Loucy (cell line): ENCODE data around the gene CPT1C.

ENCODE experiments used
- H2AFZ ChIP-seq: fragments of 200-600 bp; sonication (generic); 2 replicates; pipeline ENCODE4 v1.6.0; 2016; ENCODE audit warnings: antibody characterized with exemption, mild to moderate bottlenecking, low read length, moderate library complexity
- H3F3A ChIP-seq: fragments of 200-600 bp; 2 replicates; pipeline ENCODE4 v1.6.0; 2016; ENCODE audit warnings: antibody characterized with exemption, low read depth, mild to moderate bottlenecking
- H3K27me3 ChIP-seq: fragments of 200-600 bp; sonication (generic); 2 replicates; pipeline ENCODE4 v1.6.1; 2014; ENCODE audit warnings: low read length, mild to moderate bottlenecking; ENCODE audit not compliant: insufficient read depth, poor library complexity, severe bottlenecking
- H3K36me3 ChIP-seq: fragments of 200-600 bp; sonication (generic); 2 replicates; pipeline ENCODE4 v1.6.1; 2016; ENCODE audit warnings: low read length; ENCODE audit not compliant: insufficient read depth
- H3K4me1 ChIP-seq: fragments of 200-600 bp; sonication (generic); 2 replicates; pipeline ENCODE4 v1.5.1; 2014; ENCODE audit warnings: low read length, mild to moderate bottlenecking; ENCODE audit not compliant: insufficient read depth, poor library complexity, severe bottlenecking
- H3K4me2 ChIP-seq: fragments of 200-600 bp; sonication (generic); 2 replicates; pipeline ENCODE4 v1.6.0; 2014; ENCODE audit warnings: antibody characterized with exemption, low read length, low read depth, mild to moderate bottlenecking; ENCODE audit not compliant: poor library complexity, severe bottlenecking
- H3K4me3 ChIP-seq: fragments of 200-600 bp; sonication (generic); 2 replicates; pipeline ENCODE4 v1.5.1; 2014; ENCODE audit warnings: low read length, mild to moderate bottlenecking, mixed read lengths; ENCODE audit not compliant: poor library complexity, severe bottlenecking
- H3K79me2 ChIP-seq: fragments of 200-600 bp; sonication (generic); 2 replicates; pipeline ENCODE4 v1.6.1; 2014; ENCODE audit warnings: low read length; ENCODE audit not compliant: insufficient read depth
- H3K9ac ChIP-seq: fragments of 200-600 bp; sonication (generic); 2 replicates; pipeline ENCODE4 v1.6.0; 2014; ENCODE audit warnings: mild to moderate bottlenecking, low read depth, low read length, moderate library complexity; ENCODE audit not compliant: poor library complexity, severe bottlenecking
- H3K9me2 ChIP-seq: fragments of 200-600 bp; sonication (generic); replicated peaks from 2 replicates; pipeline ENCODE4 v1.6.1; 2016; ENCODE audit warnings: low read depth, low read length, mixed read lengths
- H3K9me3 ChIP-seq: fragments of 200-600 bp; sonication (generic); 2 replicates; pipeline ENCODE4 v1.6.1; 2014; ENCODE audit warnings: mild to moderate bottlenecking, antibody characterized with exemption, low read length, low read depth; ENCODE audit not compliant: insufficient read depth
- H4K20me1 ChIP-seq: fragments of 200-600 bp; sonication (generic); 2 replicates; pipeline ENCODE4 v1.6.0; 2014; ENCODE audit warnings: antibody characterized with exemption, low read length, mild to moderate bottlenecking; ENCODE audit not compliant: insufficient read depth, poor library complexity, severe bottlenecking
- CTCF ChIP-seq: fragments of 200-600 bp; sonication (generic); conservative IDR thresholded peaks from 2 replicates; pipeline ENCODE4 v1.5.1; 2014; ENCODE audit warnings: mild to moderate bottlenecking, antibody characterized with exemption, low read length
- EZH2phosphoT487 ChIP-seq: fragments of 200-600 bp; IDR thresholded peaks from 2 replicates; pipeline ENCODE4 v1.6.1; 2018; ENCODE audit warnings: antibody characterized with exemption, mild to moderate bottlenecking, moderate library complexity, borderline replicate concordance

CPT1C gene

GRCh38 chr19:49705919-49706318, 15.0 kb downstream of the CPT1C start:
- H3F3A ChIP-seq, result no peaks in the 10 kb centered on the region
- no peak overlapping the region for H2AFZ ChIP-seq
- H3K9ac ChIP-seq, result no peak overlapping the region
- no peaks in the 10 kb centered on the region for H3K79me2 ChIP-seq
- H3K9me2 ChIP-seq, result no peaks in the 10 kb centered on the region
- no peaks in the 10 kb centered on the region for H3K9me3 ChIP-seq
- H3K4me3 ChIP-seq, result no peak overlapping the region
- no peaks in the 10 kb centered on the region for H3K4me1 ChIP-seq
- no peaks in the 10 kb centered on the region for H3K36me3 ChIP-seq
- TF ChIP-seq CTCF (no peak), EZH2phosphoT487 (no peak)
- no peak overlapping the region for H3K4me2 ChIP-seq
- H3K27me3 ChIP-seq, result no peaks in the 10 kb centered on the region
- H4K20me1 ChIP-seq, result no peaks in the 10 kb centered on the region

GRCh38 chr19:49710372-49710951, 19.5 kb downstream of the CPT1C start:
- Histone ChIP-seq H3K4me1 (no peaks in the 10 kb centered on the region), H3K4me2 (no peak overlapping the region), H3F3A (no peaks in the 10 kb centered on the region), H4K20me1 (no peaks in the 10 kb centered on the region), H2AFZ (no peak overlapping the region), H3K9me3 (no peaks in the 10 kb centered on the region), H3K79me2 (no peaks in the 10 kb centered on the region), H3K9me2 (no peaks in the 10 kb centered on the region), H3K4me3 (no peak overlapping the region), H3K9ac (no peak overlapping the region), H3K36me3 (no peaks in the 10 kb centered on the region), H3K27me3 (no peaks in the 10 kb centered on the region)
- TF ChIP-seq CTCF (no peak), EZH2phosphoT487 (no peak)

- H3K4me1 ChIP-seq, result no peaks in the 10 kb centered on the region
- no peak overlapping the region for H3K4me3 ChIP-seq
- TF ChIP-seq CTCF (no peak), EZH2phosphoT487 (no peak)
- H2AFZ ChIP-seq, result no peak overlapping the region
- H3F3A ChIP-seq, result no peaks in the 10 kb centered on the region
- no peaks in the 10 kb centered on the region for H3K79me2 ChIP-seq
- no peaks in the 10 kb centered on the region for H3K27me3 ChIP-seq
- no peaks in the 10 kb centered on the region for H3K36me3 ChIP-seq
- no peaks in the 10 kb centered on the region for H4K20me1 ChIP-seq
- H3K9ac ChIP-seq, result no peak overlapping the region
- no peak overlapping the region for H3K4me2 ChIP-seq
- no peaks in the 10 kb centered on the region for H3K9me2 ChIP-seq
- no peaks in the 10 kb centered on the region for H3K9me3 ChIP-seq
Observed at GRCh38 chr19:49712397-49712859, 21.5 kb downstream of the CPT1C start.
